ENCODE data around the gene ZBP1.

ZBP1 gene

GRCh38 chr20:57609842-57610167 is 10.4 kb downstream of the ZBP1 start:
- no peak for DNase-seq (ENCODE audit: low read depth)
- H3K4me3 ChIP-seq (ENCODE audit: low read depth, low read length) = no peak overlapping the region
- TF ChIP-seq, protein P1, sequence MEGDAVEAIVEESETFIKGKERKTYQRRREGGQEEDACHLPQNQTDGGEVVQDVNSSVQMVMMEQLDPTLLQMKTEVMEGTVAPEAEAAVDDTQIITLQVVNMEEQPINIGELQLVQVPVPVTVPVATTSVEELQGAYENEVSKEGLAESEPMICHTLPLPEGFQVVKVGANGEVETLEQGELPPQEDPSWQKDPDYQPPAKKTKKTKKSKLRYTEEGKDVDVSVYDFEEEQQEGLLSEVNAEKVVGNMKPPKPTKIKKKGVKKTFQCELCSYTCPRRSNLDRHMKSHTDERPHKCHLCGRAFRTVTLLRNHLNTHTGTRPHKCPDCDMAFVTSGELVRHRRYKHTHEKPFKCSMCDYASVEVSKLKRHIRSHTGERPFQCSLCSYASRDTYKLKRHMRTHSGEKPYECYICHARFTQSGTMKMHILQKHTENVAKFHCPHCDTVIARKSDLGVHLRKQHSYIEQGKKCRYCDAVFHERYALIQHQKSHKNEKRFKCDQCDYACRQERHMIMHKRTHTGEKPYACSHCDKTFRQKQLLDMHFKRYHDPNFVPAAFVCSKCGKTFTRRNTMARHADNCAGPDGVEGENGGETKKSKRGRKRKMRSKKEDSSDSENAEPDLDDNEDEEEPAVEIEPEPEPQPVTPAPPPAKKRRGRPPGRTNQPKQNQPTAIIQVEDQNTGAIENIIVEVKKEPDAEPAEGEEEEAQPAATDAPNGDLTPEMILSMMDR (conservative IDR thresholded peaks at IDR 0.05; ENCODE audit: low read depth, low read length) = peak; percentile 6

DNA sequence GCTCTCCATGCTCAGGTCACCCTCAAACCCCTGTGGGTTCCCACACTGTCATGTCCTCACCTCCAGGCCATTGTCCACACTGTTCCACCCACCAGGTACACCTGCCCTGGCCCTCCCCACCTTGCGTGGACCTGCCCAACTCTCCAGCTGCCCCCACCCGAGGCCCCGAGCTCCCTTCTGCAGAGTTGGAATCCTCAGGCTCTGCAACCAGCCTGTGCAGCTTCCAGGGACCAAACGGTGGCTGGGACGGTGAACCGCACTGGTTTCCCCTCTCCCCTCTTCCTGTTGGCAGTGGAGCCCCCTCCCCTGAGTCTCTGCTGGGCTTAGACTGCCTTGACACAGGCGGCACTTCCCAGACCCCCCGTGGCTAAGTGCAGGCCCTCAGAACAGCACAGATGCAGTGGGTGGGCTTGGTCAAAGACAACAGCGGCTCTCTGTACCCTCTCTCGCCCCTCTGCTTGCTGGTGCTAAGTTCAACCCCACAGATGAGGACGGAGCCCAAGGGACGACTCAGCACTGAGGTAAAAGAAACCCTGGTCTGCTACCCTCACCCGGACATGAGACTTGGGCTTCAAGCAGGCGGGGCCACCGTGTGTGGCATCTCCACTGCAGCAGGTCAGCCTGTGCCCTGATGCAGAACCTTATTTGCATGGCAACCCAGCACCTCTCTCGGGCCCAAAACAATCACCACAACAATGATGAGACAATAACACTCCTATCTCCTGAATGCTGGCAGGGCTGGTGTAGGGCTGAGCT is 11.0 kb downstream of the ZBP1 start:
- TF ChIP-seq, protein P1 (conservative IDR thresholded peaks at IDR 0.05; ENCODE audit: low read depth, low read length) = no peak
- no peak for DNase-seq (ENCODE audit: low read depth)
- H3K4me3 ChIP-seq (ENCODE audit: low read depth, low read length) = no peak overlapping the region

GRCh38 chr20:57608516-57608915 is 11.7 kb downstream of the ZBP1 start:
- H3K4me3 ChIP-seq (ENCODE audit: low read depth, low read length) = no peak overlapping the region
- DNase-seq (ENCODE audit: low read depth) = no peak
- TF ChIP-seq, protein P1 (conservative IDR thresholded peaks at IDR 0.05; ENCODE audit: low read depth, low read length) = no peak

- H3K4me3 ChIP-seq (ENCODE audit: low read depth, low read length) = no peak overlapping the region
- TF ChIP-seq, protein P1 (conservative IDR thresholded peaks at IDR 0.05; ENCODE audit: low read depth, low read length) = no peak
- no peak for DNase-seq (ENCODE audit: low read depth)
These were observed 14.3 kb downstream of the ZBP1 start for GRCh38 chr20:57605878-57606277.

- H3K4me3 ChIP-seq (ENCODE audit: low read depth, low read length) = no peak overlapping the region
- TF ChIP-seq, protein P1 (conservative IDR thresholded peaks at IDR 0.05; ENCODE audit: low read depth, low read length) = no peak
- no peak for DNase-seq (ENCODE audit: low read depth)
These were observed 15.2 kb downstream of the ZBP1 start for GRCh38 chr20:57605045-57605444.

GRCh38 chr20:57603120-57603519 is 17.1 kb downstream of the ZBP1 start:
- TF ChIP-seq, protein P1 (conservative IDR thresholded peaks at IDR 0.05; ENCODE audit: low read depth, low read length) = no peak
- DNase-seq (ENCODE audit: low read depth) = no peak
- no peak overlapping the region for H3K4me3 ChIP-seq (ENCODE audit: low read depth, low read length)

DNA sequence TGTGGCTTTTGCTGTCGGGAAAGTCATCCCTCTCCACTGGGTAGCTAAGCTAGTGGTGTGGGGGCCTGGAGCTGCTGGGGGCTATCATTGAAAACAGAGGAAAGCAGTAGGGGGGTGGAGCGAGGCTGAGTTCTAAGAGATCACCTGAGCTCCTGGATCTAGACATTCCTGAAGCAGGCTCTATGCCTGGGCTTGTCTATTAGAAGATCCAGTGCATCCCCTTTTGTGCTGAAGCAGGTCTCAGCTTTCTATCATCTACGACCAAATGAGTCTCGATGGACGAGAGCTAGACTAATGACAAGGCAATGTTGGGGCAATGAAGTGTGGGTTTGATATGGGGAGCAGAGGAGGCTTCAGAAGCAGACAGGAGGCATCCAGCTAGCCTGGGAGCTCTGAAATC is 18.5 kb downstream of the ZBP1 start:
- H3K4me3 ChIP-seq (ENCODE audit: low read depth, low read length) = no peak overlapping the region
- DNase-seq (ENCODE audit: low read depth) = no peak
- TF ChIP-seq, protein P1 (conservative IDR thresholded peaks at IDR 0.05; ENCODE audit: low read depth, low read length) = no peak
